GM10266 (cell line): Measurements from ENCODE around the gene PHF21B.

Experiments
- DNase-seq: peaks from one replicate; pipeline ENCODE4 v3.0.0; 2012; ENCODE audit errors: extremely low spot score
- CTCF ChIP-seq: IDR thresholded peaks from 2 replicates; pipeline ENCODE4 v1.5.1; 2012; ENCODE audit warnings: mild to moderate bottlenecking, low read depth; ENCODE audit not compliant: control insufficient read depth, insufficient read depth; ENCODE audit errors: missing control alignments

Gene PHF21B

GRCh38 chr22:45007391-45008185 lies 2.2 kb downstream of the PHF21B start:
- peak; percentile 65 for DNase-seq
- no peak for TF ChIP-seq CTCF

DNA sequence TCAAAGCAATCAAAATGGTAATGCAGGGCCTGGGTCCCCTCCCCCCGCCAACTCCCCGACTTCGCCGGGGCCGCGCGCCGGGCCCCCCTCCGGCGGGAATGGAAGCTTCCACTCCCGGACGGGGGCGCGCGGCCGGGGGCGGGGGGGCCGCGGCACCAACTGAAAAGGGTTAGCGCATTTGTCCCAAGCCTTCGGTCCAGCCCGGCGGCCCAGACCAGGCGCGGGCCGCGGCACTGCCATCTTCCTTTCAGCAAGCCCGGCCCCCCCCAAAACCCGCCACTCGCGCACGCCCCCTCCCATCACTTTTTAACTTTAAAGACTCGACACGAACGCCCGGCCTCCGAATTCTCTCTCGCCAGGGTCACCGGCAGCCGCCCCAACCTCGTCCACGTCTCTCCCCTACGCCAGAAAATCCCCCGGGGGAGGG lies 2.8 kb downstream of the PHF21B start:
- DNase-seq = no peak
- no peak for TF ChIP-seq CTCF

- no peak for TF ChIP-seq CTCF
- DNase-seq = no peak
Observed at GRCh38 chr22:45006111-45006963, 3.5 kb downstream of the PHF21B start.

GRCh38 chr22:45001653-45002052 lies 8.2 kb downstream of the PHF21B start:
- TF ChIP-seq CTCF = no peak
- no peak for DNase-seq

DNA sequence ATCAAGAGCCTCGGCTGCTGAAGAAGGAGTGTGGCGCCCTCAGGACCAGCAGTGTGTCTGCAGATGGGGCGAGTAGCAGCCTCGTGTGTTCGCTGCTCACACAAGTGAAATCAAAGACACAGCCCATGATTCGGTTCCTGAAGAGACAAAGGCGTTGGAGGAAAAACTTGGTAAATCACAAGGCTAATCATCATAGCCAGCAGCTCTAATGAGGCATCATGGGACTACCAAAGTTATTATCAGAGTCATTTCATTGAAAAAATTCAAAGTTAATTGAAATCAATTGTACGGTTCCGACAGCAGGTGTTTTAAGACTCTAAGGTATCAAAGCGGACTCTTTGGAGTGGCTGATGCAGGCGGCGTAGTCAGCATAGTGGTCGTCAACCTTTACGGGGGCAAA lies 9.5 kb downstream of the PHF21B start:
- no peak for TF ChIP-seq CTCF
- no peak for DNase-seq

DNA sequence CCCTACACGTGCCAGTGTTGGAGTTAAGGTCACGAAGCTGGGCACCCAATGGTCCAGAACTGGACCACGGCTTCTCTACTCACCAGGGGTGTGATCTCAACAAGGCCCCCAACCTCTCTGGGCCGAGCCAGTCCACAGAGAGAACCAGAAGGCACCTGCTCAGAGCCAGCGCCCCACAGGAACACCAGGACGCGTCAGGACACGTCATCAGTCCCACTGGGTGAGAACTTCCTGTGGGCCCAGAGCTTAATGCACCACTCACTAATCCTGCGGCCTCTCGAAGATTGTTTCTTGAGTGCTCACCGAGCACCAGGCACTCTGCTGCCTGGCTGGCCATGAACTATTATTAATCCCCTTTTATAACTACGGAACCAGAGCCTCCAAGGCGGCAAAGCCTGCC lies 10.1 kb downstream of the PHF21B start:
- DNase-seq = no peak
- no peak for TF ChIP-seq CTCF

DNA sequence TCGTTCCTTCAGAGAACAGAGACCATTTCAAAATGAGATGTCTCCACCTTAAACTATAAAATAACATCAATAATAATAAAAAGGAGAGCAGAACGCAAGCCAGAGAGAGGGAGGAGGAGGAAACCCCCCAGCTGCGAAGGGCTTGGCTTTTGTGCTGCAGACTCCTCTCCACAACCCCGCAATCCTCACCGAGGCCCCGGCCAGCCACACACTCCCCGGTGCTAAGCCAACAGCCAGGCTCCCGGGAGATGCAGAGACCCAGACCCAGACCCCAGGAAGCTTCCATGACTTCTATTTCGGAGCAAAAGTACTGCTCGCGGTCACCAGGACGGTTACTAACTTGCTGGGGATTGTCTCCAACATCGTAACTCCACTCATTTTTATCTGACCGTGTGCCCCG lies 10.6 kb downstream of the PHF21B start:
- TF ChIP-seq CTCF = no peak

More for the DNA sequence above, 10.6 kb downstream of the PHF21B start:
- no peak for DNase-seq
